Adrenal gland (tissue), 12 donors: ENCODE measurements around the gene SETD6. TPM values are rescaled to one million over a fixed set of nuclear protein-coding genes. Genes with fewer than 3 reads are reported as not detected.

Experiments used
- DNase-seq, 7 donors: peaks; one replicate each; pipeline ENCODE4 v3.0.0-alpha.2; 2019 to 2020
- H3K27ac ChIP-seq, 5 donors: fragments of 200-600 bp; sonication (generic) in 4 of 5; 1 replicate in 3 of 5; 2 replicates in 2 of 5; pipeline versions ENCODE4 v1.5.1 to v1.8.0; 2016 to 2020; ENCODE audit warnings: mild to moderate bottlenecking in 1 of 5
- H3K27me3 ChIP-seq: fragments of 200-600 bp; 2 replicates; pipeline ENCODE4 v1.8.0; 2021
- H3K36me3 ChIP-seq, 2 donors: fragments of 200-600 bp; replicated peaks in 1 of 2; 1 replicate in 1 of 2; 2 replicates in 1 of 2; pipeline versions ENCODE4 v1.5.1 to v1.8.0; 2018 to 2022
- H3K4me1 ChIP-seq, 2 donors: fragments of 200-600 bp; replicated peaks in 1 of 2; 1 replicate in 1 of 2; 2 replicates in 1 of 2; pipeline versions ENCODE4 v1.5.1 to v1.8.0; 2018 to 2021
- H3K4me3 ChIP-seq, 4 donors: fragments of 200-600 bp; sonication (generic) in 3 of 4; one replicate each; pipeline ENCODE4 v1.5.1; 2016 to 2018
- H3K9me3 ChIP-seq, 3 donors: fragments of 200-600 bp; sonication (generic) in 1 of 3; replicated peaks in 1 of 3; 1 replicate in 2 of 3; 2 replicates in 1 of 3; pipeline versions ENCODE4 v1.5.1 to v1.8.0; 2016 to 2021
- POLR2A ChIP-seq, 2 donors: fragments of 450-650 bp; IDR thresholded peaks; one replicate each; pipeline ENCODE4 v1.6.1; 2017; ENCODE audit warnings: antibody characterized with exemption in 2 of 2, mild to moderate bottlenecking in 2 of 2, moderate library complexity in 1 of 2
- WGBS, 4 donors: extraction: QIAGEN DNeasy Blood & Tissue Kit in 2 of 4; methylation state at CpG; one replicate each; pipeline versions ENCODE4 v1.1.5 to v1.1.7; 2013 to 2017; 5-methylcytosine and 5-hydroxymethylcytosine counted together
- intact Hi-C, 2 donors: fragments of 100-400 bp; cut with DNase I; formaldehyde crosslinking; loops; one replicate each; pipeline versions ENCODE4 v1.14.1 to v1.15.0; 2022 to 2023
- polyA plus RNA-seq, 3 donors: library from polyadenylated mRNA; stranded (reverse); fragments of 200-250 nt in 2 of 3; fragments of 350-450 nt in 1 of 3; fragmentation: Illumina TruSeq in 1 of 3; extraction: RNeasy Lipid Tissue Mini Kit (QIAGEN cat#74804) in 1 of 3; gene quantifications; one replicate each; pipeline ENCODE4 v1.2.3, GENCODE V29; 2013 to 2014
- total RNA-seq, 9 donors: library from RNA; depleted of rRNA in 4 of 9; stranded (reverse); fragments of >200 nt in 4 of 9; fragments of 120-200 nt in 1 of 9; fragmentation: NEBNext Ultra II Directional in 1 of 9; extraction: Animal tissue kit (Norgen Biotek cat#: 25700) in 1 of 9; gene quantifications; one replicate each; pipeline versions ENCODE4 v1.1.0 to v1.2.4, GENCODE V29; 2013 to 2023
- TF ChIP-seq, protein P1 (sequence below), 6 experiments: fragments of 450-650 bp in 4 of 6; fragments of 200-600 bp in 2 of 6; sonication (generic) in 1 of 6; IDR thresholded peaks; 1 replicate in 5 of 6; 2 replicates in 1 of 6; pipeline versions ENCODE4 v1.5.1 to v1.8.0; 2016 to 2021; ENCODE audit warnings: antibody characterized with exemption in 6 of 6, mild to moderate bottlenecking in 2 of 6, moderate library complexity in 1 of 6
- donor health status: healthy with polysubstance abuse.
- donor health status: Bipolar disorder and iron deficiency.
- donor health status: DM: yes; HTN: yes; CAD: no.
- donor health status: DM: no; HTN: no; CAD: no.
- donor health status: DM: no; HTN: no; CAD: no.
- donor health status: DM: yes; HTN: yes; CAD: no.

The SETD6 gene
- total and polyA plus RNA-seq, 12 donors: 14.4 to 53.8 (median 25.8) TPM

DNA sequence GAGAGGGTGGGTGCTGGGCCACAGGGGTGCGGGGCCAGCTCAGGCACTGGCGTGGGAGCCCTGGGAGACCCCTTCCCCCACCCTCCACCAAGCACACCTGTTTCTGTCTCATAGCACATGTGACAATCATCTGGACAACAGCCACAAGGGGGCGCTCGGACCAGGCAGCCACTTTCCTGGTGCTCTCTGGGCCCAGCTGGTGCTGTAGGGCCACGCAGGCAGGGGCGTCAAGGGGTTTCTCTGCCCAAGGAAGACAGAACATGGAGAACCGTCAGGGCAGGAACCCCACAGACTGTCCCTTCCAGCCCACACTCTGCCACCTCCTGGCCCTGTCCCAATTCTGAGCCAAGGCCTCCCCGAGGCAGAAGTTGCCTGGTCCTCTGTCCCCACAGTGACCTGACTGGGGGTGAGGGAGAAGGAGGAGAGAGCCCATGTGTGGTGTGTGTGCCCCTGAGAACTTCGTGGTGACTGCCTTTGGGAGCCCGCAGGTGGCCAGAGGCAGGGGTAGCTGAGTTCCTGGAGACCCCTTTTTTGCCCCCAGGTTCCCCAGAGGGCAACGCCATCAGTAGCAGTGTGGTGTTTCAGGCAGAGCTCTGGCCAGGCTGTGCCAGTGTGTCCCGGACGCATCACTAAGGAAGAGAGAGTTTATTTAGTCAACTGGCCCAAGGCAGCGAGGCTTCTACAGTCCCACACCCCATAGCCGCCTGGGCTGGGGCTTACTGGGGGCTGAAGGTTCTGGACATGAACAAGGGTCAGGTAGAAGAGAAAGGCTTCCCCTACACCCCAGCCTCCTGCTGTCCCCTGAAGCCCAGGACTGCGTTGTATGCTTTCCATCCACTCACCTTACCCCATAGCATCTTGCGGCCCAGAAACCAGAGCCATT lies 3.1 kb upstream of the SETD6 start:
- H3K27me3 ChIP-seq: no peaks in the 10 kb centered on the region
- no peak overlapping the region for H3K4me3 ChIP-seq
- peaks cover 0 to 43% of the 10 kb centered on the region in 2 donors for H3K36me3 ChIP-seq
- no peak for TF ChIP-seq POLR2A (IDR thresholded peaks at IDR 0.05)
- TF ChIP-seq, protein P1, sequence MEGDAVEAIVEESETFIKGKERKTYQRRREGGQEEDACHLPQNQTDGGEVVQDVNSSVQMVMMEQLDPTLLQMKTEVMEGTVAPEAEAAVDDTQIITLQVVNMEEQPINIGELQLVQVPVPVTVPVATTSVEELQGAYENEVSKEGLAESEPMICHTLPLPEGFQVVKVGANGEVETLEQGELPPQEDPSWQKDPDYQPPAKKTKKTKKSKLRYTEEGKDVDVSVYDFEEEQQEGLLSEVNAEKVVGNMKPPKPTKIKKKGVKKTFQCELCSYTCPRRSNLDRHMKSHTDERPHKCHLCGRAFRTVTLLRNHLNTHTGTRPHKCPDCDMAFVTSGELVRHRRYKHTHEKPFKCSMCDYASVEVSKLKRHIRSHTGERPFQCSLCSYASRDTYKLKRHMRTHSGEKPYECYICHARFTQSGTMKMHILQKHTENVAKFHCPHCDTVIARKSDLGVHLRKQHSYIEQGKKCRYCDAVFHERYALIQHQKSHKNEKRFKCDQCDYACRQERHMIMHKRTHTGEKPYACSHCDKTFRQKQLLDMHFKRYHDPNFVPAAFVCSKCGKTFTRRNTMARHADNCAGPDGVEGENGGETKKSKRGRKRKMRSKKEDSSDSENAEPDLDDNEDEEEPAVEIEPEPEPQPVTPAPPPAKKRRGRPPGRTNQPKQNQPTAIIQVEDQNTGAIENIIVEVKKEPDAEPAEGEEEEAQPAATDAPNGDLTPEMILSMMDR (IDR thresholded peaks at IDR 0.05): peak; percentile 54 to 77 (median 68)
- H3K9me3 ChIP-seq: no peaks in the 10 kb centered on the region
- intact Hi-C loops: loop anchor here in 1 of 2 donors (10.0 kb wide), 1 partner anchor 113 kb away; the partner anchor contains the start of gene CNOT1
- 59 to 85% (median 63%) methylated on average over 8 to 17 of the region's 17 CpGs for WGBS, 4 donors
- H3K4me1 ChIP-seq: peaks cover 11 to 18% of the 10 kb centered on the region in 2 donors
- H3K27ac ChIP-seq: peak overlapping the region in 2 of 5 donors; percentile 7 to 11
- DNase-seq: peak; percentile 75 to 91 (median 83)

DNA sequence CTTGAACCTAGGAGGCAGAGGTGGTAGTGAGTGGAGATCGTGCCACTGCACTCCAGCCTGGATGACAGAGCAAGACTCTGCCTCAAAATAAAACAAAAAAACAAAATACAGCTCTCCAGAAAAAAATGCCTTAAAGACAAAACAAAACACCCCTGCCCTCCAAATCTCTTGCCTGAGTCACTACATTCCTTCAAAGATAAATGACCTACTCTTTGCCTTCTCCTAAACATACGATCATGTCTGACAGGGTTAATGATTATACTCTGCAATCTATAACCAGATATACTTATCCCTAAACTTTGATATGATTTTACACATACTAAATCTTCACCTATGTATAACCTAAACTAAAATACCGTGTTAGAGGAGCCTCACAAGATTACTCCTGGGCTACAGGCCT lies 1.4 kb upstream of the SETD6 start:
- H3K9me3 ChIP-seq: no peaks in the 10 kb centered on the region
- DNase-seq: no peak
- intact Hi-C loops: loop anchor here in 1 of 2 donors (10.0 kb wide), 1 partner anchor 111 kb away; the partner anchor contains the start of gene CNOT1
- peaks cover 11 to 18% of the 10 kb centered on the region in 2 donors for H3K4me1 ChIP-seq
- TF ChIP-seq, protein P1 (IDR thresholded peaks at IDR 0.05): no peak
- H3K27me3 ChIP-seq: no peaks in the 10 kb centered on the region
- no peak overlapping the region for H3K4me3 ChIP-seq
- H3K27ac ChIP-seq: peak overlapping the region in 2 of 5 donors; percentile 67 to 89
- peaks cover 0 to 43% of the 10 kb centered on the region in 2 donors for H3K36me3 ChIP-seq
- WGBS, 4 donors: 63 to 68% (median 64%) methylated on average over 3 of the region's 3 CpGs

DNA sequence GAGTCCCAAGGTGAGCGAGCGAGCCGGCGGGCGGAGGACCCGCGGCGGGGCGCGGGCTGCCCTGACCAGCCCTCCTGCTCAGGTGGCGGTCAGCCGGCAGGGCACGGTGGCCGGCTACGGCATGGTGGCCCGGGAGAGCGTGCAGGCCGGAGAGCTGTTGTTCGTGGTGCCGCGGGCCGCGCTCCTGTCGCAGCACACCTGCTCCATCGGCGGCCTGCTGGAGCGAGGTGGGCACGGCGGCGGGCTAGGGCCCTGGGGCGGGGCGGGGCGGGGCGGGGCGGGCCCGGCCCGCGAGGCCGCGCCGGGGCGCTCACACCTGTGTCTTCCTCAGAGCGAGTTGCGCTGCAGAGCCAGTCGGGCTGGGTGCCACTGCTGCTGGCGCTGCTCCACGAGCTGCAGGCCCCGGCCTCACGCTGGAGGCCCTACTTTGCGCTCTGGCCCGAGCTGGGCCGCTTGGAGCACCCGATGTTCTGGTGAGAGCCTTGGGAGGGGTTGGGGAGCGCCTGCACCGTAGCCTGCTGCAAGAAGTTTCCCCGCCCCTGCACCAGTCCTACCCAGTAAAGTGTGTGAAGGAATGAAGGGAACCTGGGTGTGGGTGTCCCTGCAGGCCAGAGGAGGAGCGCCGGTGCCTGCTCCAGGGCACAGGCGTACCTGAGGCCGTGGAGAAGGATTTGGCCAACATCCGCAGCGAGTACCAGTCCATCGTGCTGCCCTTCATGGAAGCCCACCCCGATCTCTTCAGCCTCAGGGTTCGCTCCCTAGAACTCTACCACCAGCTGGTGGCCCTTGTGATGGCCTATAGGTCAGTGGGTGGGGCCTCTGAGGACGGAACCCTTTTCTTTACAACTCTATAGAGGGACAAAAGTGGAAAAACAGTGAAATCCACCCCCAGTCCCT lies 802 bp downstream of the SETD6 start:
- H3K4me1 ChIP-seq: peaks cover 11 to 18% of the 10 kb centered on the region in 2 donors
- intact Hi-C loops: loop anchor here in 1 of 2 donors (10.0 kb wide), 1 partner anchor 109 kb away; the partner anchor contains the start of gene CNOT1
- WGBS, 4 donors: 15 to 90% (median 33%) methylated on average over 2 to 66 of the region's 66 CpGs
- H3K4me3 ChIP-seq: peak overlapping the region; percentile 59 to 80 (median 64)
- peaks cover 0 to 50% of the 10 kb centered on the region in 2 donors for H3K36me3 ChIP-seq
- H3K27me3 ChIP-seq: no peaks in the 10 kb centered on the region
- TF ChIP-seq, protein P1 (IDR thresholded peaks at IDR 0.05): no peak
- TF ChIP-seq POLR2A (IDR thresholded peaks at IDR 0.05): no peak
- DNase-seq: peak in 5 of 7 donors; percentile 40 to 66 (median 58)
- peak overlapping the region; percentile 31 to 89 (median 82) for H3K27ac ChIP-seq
- H3K9me3 ChIP-seq: no peaks in the 10 kb centered on the region
